Inferior parietal cortex (tissue), 1 donor: ENCODE measurements around the gene HTR2A.
"Not testable (repeated sequence)": the region's sequence is repeated elsewhere in the genome, so short reads cannot be mapped to it uniquely, and the experiment has no call there.

Source experiments
- DNase-seq: peaks from one replicate; pipeline ENCODE4 v3.0.0-alpha.2; 2016; ENCODE audit errors: extremely low spot score

The HTR2A gene

DNA sequence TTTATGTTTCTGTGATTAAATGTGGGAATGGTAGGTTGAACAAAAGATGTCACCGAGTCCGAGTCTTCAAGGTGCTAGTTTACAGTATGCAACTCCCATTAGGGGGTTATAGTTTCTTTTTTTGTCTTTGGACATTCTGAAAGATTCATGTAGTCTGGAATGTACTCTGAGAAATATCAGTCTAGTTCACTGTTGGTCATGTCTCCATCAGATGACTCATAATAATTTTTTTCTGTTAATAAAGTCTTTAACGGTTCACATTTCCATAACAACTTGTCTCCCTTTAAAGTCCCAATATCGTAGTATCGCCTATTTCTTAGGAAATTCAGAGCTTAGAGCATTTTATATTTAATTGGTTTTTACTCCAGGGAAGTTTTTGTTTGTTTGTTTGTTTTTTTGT is 86.4 kb downstream of the HTR2A start:
- no peak for DNase-seq

DNA sequence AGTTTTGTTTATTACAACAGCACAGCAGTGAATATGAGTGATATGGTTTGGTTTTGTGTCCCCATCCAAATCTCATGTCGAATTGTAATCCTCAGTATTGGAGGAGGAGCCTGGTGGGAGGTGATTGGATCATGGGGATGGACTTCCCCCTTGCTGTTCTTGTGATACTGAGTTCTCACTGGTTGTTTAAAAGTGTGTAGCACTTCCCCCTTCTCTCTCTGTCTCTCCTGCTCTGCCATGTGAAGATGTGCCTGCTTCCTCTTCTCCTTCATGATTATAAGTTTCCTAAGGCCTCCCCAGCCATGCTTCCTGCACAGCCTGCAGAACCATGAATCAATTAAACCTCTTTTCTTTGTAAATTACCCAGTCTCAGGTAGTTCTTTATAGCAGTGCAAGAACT is 91.9 kb downstream of the HTR2A start:
- not testable (repeated sequence) for DNase-seq

DNA sequence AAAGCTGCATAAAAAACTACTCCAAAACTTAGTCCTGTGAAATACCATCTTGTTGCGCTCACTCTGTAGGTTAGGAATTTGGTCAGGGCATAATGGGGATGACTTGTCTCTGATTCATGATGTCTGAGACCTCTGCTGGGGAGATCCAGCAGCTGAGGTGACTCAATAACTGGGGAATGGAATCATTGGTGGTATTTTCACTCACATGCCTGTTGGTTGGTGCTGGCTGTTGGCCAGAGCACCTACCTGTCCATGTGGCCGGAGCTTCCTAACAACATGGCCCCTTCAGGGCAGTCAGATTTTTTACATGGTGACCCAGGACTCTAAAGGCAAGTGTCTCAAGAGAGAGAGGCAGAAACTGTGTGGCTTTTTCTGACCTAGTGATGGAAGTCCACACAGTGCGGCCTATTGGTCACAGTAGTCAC is 92.5 kb downstream of the HTR2A start:
- no peak for DNase-seq

DNA sequence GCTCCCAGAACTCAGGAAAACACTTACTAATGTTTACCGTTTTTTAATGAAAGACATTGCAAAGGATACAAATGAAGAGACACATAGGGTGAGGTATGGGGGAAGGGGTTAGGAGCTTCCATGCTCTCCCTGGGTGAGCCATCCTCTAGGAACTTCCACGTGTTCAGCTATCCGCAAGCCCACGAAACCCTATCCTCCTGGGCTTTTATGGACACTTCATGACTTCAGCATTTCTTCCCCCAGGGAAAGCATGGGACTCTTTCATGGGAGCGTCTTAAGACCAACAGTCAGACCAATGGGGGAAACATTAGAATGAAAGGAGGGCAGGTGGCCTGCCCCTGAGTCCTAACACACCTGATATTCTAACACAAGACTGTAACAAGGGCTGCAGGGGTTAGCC is 93.3 kb downstream of the HTR2A start:
- DNase-seq, result no peak

DNA sequence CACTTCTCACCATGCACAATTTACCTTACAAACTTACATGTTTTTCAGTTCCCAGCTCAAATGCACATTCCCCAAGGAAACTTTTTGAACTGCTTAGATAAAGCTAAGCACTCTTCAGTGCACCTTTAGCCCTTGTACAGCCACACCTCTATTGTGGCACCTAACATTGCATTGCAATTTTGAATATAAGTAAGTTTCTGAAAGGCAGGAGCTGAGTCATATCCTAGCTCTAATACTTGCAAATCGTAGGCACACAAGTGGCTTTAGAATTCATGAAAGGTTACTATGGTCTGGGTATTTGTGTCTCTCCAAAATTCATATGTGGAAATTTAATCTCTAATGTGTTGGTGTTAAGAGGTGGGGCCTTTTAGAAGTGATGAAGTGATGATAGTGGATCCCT is 95.0 kb downstream of the HTR2A start:
- no peak for DNase-seq

DNA sequence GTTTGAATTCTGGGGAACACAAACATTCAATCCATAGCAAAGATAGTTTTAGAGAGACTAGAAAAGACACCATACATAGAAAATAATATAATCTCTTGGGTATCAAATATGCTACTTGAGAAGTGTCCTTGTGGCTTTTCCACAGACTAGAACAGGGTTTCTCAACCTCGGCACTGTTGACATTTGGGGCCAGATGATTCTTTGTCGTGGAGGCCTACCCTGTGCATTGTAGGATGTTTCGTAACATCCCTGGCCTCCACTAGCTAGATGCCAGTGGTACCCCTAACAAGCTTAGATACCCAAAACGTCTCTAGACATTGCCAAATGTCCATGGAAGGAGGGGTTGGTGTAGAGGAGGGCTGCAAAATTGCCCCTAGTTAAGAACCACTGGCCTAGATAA is 97.7 kb downstream of the HTR2A start:
- DNase-seq, result no peak

DNA sequence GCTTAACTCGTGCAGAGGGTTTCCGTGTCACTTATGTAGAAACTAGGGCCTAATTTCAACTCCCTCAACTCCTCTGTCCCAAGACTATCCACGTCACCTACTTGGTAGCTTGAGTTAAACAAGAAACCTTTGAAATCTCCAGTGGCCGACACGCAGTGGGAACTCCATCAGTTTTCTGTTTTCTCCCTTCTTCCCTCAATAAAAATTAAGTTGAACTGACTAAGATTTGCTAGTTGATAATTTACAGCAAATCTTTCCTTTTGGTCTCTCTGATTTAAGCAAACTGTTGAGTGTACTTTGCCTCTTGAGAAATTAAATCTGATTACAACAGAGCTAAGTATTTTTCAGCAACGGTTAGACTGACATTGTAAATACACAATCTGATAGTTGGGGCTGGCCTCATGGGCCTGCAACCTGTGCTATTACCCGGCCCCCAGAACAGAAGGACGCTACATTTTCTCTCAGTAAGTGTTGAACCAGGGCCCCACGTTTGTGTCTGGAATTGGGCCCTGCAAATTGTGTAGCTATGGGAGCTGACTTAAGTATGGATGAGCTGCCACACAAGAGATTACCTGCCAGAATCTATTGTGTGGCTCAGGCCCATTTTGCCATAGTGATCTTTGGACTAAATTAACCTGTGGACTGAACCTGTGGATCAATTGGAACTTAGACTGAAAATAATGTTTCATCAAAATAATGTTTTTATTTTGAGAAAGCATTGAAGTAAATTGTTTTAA is 99.2 kb downstream of the HTR2A start:
- no peak for DNase-seq

DNA sequence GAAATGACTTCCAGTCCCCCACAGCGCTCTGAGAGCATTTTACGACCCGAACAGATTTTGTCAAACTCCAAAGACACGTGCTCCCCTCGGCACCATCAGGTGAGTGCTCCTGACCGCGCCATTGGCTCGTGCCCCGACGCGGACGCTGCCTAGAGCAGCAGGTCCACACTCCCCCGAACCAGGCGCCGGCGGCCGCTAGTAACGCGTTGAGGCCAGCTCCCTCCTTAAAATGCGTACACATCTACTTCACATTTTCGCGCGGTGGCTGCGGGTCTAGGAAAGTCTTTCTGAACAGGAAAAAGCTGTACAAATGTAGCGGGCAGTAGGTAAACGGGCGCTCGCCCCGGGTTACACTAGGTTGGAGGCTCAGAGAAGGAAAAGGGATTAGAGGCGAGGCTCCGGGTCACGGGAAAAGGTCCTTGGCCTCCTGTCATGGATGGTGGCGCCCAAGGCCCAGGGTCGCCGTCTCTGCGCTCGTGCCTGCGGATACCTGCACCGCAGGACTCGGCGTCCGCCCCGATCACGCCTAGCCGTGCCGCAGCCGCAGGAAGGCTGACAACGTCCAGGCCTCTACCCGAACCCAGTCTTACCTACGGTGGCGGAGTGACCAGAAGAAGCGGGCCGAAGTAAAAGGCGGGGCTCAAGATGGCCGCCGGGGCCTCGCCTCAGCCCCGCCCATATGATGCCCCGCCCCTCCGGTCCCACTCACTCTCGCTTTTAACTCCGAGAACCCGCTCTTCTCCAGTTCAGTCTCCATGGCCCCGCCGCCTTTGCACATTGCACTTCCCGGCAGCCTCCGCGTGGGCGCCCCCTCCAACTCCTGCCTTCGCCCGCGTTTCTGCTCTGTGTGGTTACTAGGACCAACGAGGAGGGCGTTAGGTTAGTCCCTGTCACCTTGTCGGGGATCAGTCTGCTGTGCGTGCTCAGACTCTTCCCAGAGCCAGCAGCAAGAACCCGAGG is 100.1 kb downstream of the HTR2A start, which contains the start of gene ESD:
ESD (minus strand) TSS at position 647 of the 960 bp plus-strand sequence. CDS start 5,748 bp downstream, outside the sequence.
- DNase-seq, result peak; percentile 80

DNA sequence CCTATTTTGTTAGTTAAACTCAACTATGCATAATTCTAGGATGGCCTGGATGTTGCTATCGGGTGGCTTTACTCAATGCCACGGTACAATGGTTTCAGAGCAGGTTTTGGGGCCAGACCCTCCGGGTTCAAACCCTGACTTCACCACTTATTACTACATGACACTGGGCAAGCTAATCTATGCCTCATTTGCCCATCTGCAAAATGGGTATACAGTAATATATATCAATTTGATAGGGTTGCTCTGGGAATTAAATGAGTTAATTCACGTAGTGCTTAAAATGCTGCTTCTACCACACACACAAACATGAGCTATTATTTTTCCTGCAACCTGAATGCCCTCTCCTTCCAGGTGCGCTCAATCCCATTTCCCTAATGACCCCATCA is 100.7 kb downstream of the HTR2A start:
- no peak for DNase-seq

DNA sequence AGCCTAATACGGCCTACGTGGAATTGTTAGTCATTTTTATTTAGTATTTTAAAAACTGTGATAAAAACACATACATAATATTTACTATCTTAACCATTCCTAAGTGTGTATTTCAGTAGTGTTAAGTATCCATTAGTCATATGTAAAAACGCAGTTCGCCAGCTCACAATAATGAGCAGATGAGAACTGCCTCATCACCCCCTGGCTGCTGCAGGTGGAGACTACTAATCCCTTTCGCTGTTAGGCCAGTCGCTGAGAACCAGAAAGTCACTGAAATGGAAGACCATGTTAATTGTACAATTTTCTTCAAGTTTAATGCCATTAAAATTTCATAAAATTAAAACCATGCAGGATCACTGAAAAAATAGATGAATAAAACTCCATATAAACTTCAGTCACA is 101.5 kb downstream of the HTR2A start:
- no peak for DNase-seq

DNA sequence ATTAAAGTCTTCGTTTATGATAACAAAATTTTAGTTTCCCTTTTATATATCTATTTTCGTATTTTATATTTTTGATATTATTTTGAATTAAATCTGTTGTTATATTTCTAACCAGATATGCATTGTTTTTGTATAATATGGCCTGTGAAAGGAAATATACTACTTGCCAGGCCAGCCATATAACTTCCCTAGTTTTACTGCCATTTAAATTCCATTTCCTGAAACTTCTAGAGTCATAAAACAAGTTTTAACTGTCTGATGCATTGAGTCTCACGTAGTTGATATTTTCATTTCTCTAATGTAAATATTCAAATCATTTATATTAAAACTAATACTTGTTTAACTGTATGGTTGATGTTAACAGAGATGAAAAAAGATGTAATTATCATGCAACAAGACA is 113.3 kb downstream of the HTR2A start:
- no peak for DNase-seq

DNA sequence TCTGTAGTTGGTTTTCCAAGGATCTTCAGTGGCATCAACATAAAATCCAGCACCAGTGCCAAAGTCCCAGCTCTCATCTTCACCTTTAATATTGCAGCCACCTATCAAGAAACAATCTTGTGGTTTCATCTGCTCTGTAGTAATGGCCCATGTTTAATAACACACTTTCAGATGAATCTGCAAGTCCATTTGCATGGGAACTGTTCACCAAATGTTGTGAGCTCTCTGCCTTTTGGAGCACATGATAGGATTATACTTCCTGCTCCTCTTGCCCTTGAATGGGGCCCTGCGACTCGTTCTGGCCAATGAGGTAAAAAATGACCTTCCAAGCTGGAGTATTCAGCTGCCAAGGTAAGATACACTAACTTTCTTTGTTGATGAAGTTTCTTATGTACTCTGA is 114.2 kb downstream of the HTR2A start:
- no peak for DNase-seq

DNA sequence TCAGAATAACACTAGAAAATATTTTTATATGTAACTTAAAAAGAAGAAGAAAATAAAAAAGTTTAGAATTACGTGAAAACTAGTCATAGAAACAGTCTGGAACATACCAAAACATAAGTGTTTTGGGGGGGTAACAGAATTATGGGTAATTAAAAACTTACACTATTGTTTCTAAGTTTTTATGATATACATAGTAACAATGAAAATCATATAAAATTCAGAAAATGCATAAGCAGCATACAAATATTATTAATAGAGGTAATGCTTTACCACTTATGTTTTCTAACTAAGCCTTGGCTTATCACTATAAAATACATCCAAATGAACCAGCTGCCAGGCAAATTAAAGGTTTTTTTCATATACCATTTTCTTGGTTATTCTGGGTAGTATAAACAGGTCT is 114.8 kb downstream of the HTR2A start:
- no peak for DNase-seq
